PC-3 (cell line): ENCODE results near the gene CDH4. TPM values are rescaled to one million over a fixed set of nuclear protein-coding genes. Genes with fewer than 3 reads are reported as not detected.

Experiments
- ATAC-seq: fragments of 200-7000 bp; cut with Tn5 transposase; 2 replicates; pipeline ENCODE4 v1.9.1; 2020; ENCODE audit warnings: mild to moderate bottlenecking, moderate library complexity
- BruUV-seq: library from RNA; stranded (reverse); fragments of 400-500 nt; replicated peaks from 2 replicates; lab custom pipeline; 2021; lab: Mats Ljungman, UMichigan
- CTCF ChIA-PET: fragments of 300-600 bp; sonication (Branson Sonifier 250); formaldehyde crosslinking; loops from one replicate; lab custom pipeline; 2022; ENCODE audit warnings: antibody characterized with exemption; lab: Charles Lee
- POLR2A ChIA-PET: fragments of 300-600 bp; sonication (Branson Sonifier 250); formaldehyde crosslinking; loops from one replicate; lab custom pipeline; 2022; ENCODE audit warnings: antibody characterized with exemption; ENCODE audit not compliant: unreplicated experiment; lab: Charles Lee
- DNase-seq: peaks from one replicate; pipeline ENCODE4 v3.0.0-alpha.2; 2015
- H2AFZ ChIP-seq: fragments of 300-600 bp; sonication (generic); 2 replicates; pipeline ENCODE4 v1.6.0; 2016; ENCODE audit warnings: antibody characterized with exemption, low read length
- H3F3A ChIP-seq: fragments of 300-600 bp; sonication (generic); one replicate; pipeline ENCODE4 v1.6.0; 2017; ENCODE audit warnings: antibody characterized with exemption, low read length, control low read depth, mild to moderate bottlenecking; ENCODE audit not compliant: unreplicated experiment
- H3K27ac ChIP-seq: fragments of 300-600 bp; sonication (generic); 2 replicates; pipeline ENCODE4 v1.5.1; 2016; ENCODE audit warnings: mild to moderate bottlenecking, low read length
- H3K27me3 ChIP-seq: fragments of 300-600 bp; sonication (generic); 2 replicates; pipeline ENCODE4 v1.6.1; 2016; ENCODE audit warnings: low read length, mixed read lengths
- H3K36me3 ChIP-seq: fragments of 300-600 bp; sonication (generic); 2 replicates; pipeline ENCODE4 v1.6.1; 2016; ENCODE audit warnings: low read depth, mixed run types, low read length, mixed read lengths
- H3K4me1 ChIP-seq: fragments of 300-600 bp; sonication (generic); 2 replicates; pipeline ENCODE4 v1.5.1; 2016; ENCODE audit warnings: low read length; ENCODE audit not compliant: insufficient read depth
- H3K4me2 ChIP-seq: fragments of 300-600 bp; sonication (generic); 2 replicates; pipeline ENCODE4 v1.6.0; 2016; ENCODE audit warnings: low read length
- H3K4me3 ChIP-seq: fragments of 300-600 bp; sonication (generic); 2 replicates; pipeline ENCODE4 v1.5.1; 2016; ENCODE audit warnings: mild to moderate bottlenecking, low read length, mixed read lengths
- H3K79me2 ChIP-seq: fragments of 300-600 bp; sonication (generic); 2 replicates; pipeline ENCODE4 v1.6.1; 2017; ENCODE audit warnings: low read length, mixed read lengths
- H3K9ac ChIP-seq: fragments of 300-600 bp; sonication (generic); 2 replicates; pipeline ENCODE4 v1.6.0; 2016; ENCODE audit warnings: mild to moderate bottlenecking, low read length
- H3K9me2 ChIP-seq: fragments of 300-600 bp; sonication (generic); replicated peaks from 2 replicates; pipeline ENCODE4 v1.6.1; 2016; ENCODE audit warnings: mixed run types, low read length, mixed read lengths
- H3K9me3 ChIP-seq: fragments of 300-600 bp; sonication (generic); 2 replicates; pipeline ENCODE4 v1.6.1; 2016; ENCODE audit warnings: low read length, mixed read lengths
- H4K20me1 ChIP-seq: fragments of 300-600 bp; sonication (generic); 2 replicates; pipeline ENCODE4 v1.6.1; 2016; ENCODE audit warnings: low read length, mixed read lengths
- EZH2 ChIP-seq: fragments of 300-600 bp; sonication (generic); IDR thresholded peaks from one replicate; pipeline ENCODE4 v1.6.1; 2017; ENCODE audit warnings: antibody characterized with exemption, mild to moderate bottlenecking, low read length; ENCODE audit not compliant: unreplicated experiment
- EZH2phosphoT487 ChIP-seq: fragments of 300-600 bp; sonication (generic); IDR thresholded peaks from 2 replicates; pipeline ENCODE4 v1.6.1; 2018; ENCODE audit warnings: mild to moderate bottlenecking, antibody characterized with exemption, low read length, borderline replicate concordance
- intact Hi-C: fragments of 100-400 bp; cut with micrococcal nuclease; formaldehyde crosslinking; loops from 2 replicates; pipeline ENCODE4 v1.9.0; 2023
- total RNA-seq: library from RNA; depleted of rRNA; stranded (reverse); fragments of >200 nt; gene quantifications from 2 replicates; pipeline ENCODE4 v1.2.3, GENCODE V29; 2014
- TF ChIP-seq, protein P1 (sequence below): fragments of 300-600 bp; sonication (generic); conservative IDR thresholded peaks from 2 replicates; pipeline ENCODE4 v1.5.1; 2017; ENCODE audit warnings: antibody characterized with exemption, low read depth, mild to moderate bottlenecking, low read length

The CDH4 gene
- total RNA-seq, 1 experiment from 2014 or later: not detected

DNA sequence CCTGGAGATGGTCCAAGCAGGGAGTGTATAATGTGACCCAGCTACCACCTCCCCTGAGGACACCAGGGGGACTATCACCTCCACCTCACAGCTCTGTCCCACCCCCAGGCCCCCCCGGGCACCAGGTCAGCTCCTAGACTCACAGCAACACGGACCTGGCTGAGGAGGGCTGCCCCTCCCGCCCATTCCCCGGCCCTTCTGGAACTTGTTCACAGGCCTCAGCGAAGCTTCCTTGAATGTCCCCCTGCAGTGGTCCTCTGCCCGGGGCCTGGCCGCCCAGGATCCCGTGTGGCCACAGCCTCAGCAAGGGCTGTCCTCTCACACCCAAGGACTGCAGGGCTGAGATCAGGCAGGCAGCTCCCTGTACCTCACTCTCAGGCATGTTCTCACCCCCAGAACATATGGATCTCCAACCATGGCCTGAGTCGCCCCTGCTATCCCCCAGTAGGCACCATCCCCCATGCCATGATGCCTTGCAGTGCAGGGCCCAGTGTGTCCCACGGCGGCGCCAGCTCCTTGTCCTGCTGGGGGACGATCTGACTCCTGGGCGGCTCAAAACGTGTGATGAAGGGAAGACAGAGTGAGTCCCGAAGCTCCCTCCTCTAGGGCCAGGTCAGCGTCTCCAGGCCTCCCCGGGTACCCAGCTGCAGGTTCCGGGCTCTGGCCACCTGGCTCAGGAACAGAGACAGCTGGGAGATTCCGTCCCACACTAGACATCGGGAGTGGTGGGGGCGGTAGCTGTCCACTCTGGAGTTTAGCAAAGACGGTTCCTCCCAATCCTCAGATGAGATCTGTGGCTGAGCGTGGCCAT, 655.2 kb downstream of the CDH4 start:
- no peak overlapping the region for H3K9ac ChIP-seq
- ATAC-seq (no peak), DNase-seq (no peak)
- H2AFZ ChIP-seq: no peak overlapping the region
- H3K79me2 ChIP-seq: no peaks in the 10 kb centered on the region
- TF ChIP-seq EZH2 (no peak), EZH2phosphoT487 (no peak)
- TF ChIP-seq, protein P1, sequence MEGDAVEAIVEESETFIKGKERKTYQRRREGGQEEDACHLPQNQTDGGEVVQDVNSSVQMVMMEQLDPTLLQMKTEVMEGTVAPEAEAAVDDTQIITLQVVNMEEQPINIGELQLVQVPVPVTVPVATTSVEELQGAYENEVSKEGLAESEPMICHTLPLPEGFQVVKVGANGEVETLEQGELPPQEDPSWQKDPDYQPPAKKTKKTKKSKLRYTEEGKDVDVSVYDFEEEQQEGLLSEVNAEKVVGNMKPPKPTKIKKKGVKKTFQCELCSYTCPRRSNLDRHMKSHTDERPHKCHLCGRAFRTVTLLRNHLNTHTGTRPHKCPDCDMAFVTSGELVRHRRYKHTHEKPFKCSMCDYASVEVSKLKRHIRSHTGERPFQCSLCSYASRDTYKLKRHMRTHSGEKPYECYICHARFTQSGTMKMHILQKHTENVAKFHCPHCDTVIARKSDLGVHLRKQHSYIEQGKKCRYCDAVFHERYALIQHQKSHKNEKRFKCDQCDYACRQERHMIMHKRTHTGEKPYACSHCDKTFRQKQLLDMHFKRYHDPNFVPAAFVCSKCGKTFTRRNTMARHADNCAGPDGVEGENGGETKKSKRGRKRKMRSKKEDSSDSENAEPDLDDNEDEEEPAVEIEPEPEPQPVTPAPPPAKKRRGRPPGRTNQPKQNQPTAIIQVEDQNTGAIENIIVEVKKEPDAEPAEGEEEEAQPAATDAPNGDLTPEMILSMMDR: no peak
- POLR2A ChIA-PET: no interaction called here
- H3K27ac ChIP-seq: no peak overlapping the region
- H3K4me1 ChIP-seq: peaks cover 3% of the 10 kb centered on the region; the same call in 1 of the 2 replicates
- no peaks in the 10 kb centered on the region for H3K36me3 ChIP-seq
- no peaks in the 10 kb centered on the region for H3F3A ChIP-seq
- H4K20me1 ChIP-seq: no peaks in the 10 kb centered on the region
- H3K4me2 ChIP-seq: no peak overlapping the region
- H3K4me3 ChIP-seq: no peak overlapping the region
- BruUV-seq: no TSS peak
- CTCF ChIA-PET: no interaction called here
- no peaks in the 10 kb centered on the region for H3K9me2 ChIP-seq
- peaks cover 7% of the 10 kb centered on the region; the same call in 1 of the 2 replicates for H3K9me3 ChIP-seq
- H3K27me3 ChIP-seq: peaks cover 67% of the 10 kb centered on the region
- intact Hi-C loops: no loop called here

DNA sequence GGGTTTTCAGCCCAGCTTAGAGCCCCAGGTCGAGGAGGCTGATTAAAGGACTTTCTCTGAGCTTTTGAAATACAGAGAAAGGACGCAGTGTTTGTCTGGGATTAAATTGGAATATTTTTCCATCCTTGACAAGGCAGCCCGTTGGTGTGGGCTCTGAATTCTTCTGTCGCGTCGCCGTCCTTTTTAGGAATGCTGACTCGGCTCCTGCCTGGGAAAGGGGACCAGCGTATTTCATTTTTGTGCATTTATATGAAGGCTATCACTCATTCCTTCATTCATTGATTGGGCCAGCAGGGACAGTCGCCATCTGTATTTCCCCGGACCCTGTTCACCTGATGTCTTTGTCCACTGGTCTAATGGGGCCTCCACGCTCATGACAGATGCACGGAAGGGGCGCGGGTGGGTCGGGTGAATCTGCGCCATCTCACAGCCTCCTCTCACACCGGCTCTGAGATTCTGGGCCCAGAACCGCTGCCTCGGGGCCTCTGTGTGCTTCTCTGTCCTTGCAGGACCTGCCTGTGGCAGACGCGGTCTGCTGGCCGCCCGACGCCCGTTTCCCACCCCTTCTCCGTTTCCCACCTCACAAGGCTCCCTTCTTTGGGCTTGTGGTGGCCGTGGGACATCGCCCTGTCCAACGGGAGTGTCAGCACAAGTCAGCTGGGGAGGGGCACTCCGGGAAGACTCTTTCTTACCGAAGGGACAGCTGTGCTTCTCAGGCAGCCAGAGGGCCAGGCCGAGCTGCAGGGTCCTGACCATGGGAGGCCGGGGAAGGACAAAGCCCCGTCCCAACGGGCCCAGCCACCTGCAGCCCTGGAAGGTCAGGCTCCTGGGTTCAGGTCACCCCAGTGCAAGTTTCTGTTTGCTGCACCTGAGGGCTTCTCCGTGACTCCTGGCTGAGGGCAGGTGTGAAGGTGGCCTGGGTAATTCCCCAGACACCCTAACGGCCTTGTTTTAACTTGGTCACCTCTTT, 656.3 kb downstream of the CDH4 start:
- Histone ChIP-seq H3K79me2 (no peaks in the 10 kb centered on the region), H3K9ac (no peak overlapping the region), H3K27me3 (peaks cover 78% of the 10 kb centered on the region), H3K9me2 (no peaks in the 10 kb centered on the region), H3F3A (no peaks in the 10 kb centered on the region), H3K9me3 (peaks cover 7% of the 10 kb centered on the region; the same call in 1 of the 2 replicates), H3K36me3 (no peaks in the 10 kb centered on the region), H2AFZ (no peak overlapping the region), H4K20me1 (no peaks in the 10 kb centered on the region), H3K4me3 (no peak overlapping the region), H3K4me2 (no peak overlapping the region), H3K27ac (no peak overlapping the region), H3K4me1 (no peaks in the 10 kb centered on the region)
- ChIA-PET CTCF (no interaction called here), POLR2A (no interaction called here)
- no peak for ATAC-seq
- TF ChIP-seq EZH2: no peak
- TF ChIP-seq, protein P1: no peak
- TF ChIP-seq EZH2phosphoT487: no peak
- intact Hi-C loops: no loop called here
- BruUV-seq: no TSS peak
- no peak for DNase-seq
